Brain microvascular endothelial cell (primary cell): ENCODE measurements around the gene TMEM198.

Experiments
- DNase-seq: peaks from one replicate; pipeline ENCODE4 v3.0.0-alpha.2; 2020
- H3K27ac ChIP-seq: fragments of 250-450 bp; sonication (Bioruptor Pico); 2 replicates; pipeline ENCODE4 v1.5.1; 2020; ENCODE audit warnings: mild to moderate bottlenecking, moderate library complexity
- H3K27me3 ChIP-seq: fragments of 250-450 bp; sonication (Bioruptor Pico); replicated peaks from 2 replicates; pipeline ENCODE4 v1.5.1; 2020; ENCODE audit warnings: mild to moderate bottlenecking
- H3K36me3 ChIP-seq: fragments of 250-450 bp; sonication (Bioruptor Pico); replicated peaks from 2 replicates; pipeline ENCODE4 v1.5.1; 2020; ENCODE audit warnings: mild to moderate bottlenecking
- H3K4me3 ChIP-seq: 2 replicates; pipeline ENCODE4 v1.5.1; 2011; ENCODE audit warnings: low read depth, mild to moderate bottlenecking, control low read depth, low read length, moderate library complexity
- in situ Hi-C: cut with HindIII; loops from 2 replicates; pipeline ENCODE4 v1.10.0; 2017; ENCODE audit warnings: low sequenced_read_pairs, low pct_ligation_motif_present
- TF ChIP-seq, protein P1 (sequence below): IDR thresholded peaks from 2 replicates; pipeline ENCODE4 v1.5.1; 2011; ENCODE audit warnings: low read depth, mild to moderate bottlenecking, moderate library complexity, low read length, control low read depth, inconsistent platforms; ENCODE audit errors: missing control alignments

Gene TMEM198

DNA sequence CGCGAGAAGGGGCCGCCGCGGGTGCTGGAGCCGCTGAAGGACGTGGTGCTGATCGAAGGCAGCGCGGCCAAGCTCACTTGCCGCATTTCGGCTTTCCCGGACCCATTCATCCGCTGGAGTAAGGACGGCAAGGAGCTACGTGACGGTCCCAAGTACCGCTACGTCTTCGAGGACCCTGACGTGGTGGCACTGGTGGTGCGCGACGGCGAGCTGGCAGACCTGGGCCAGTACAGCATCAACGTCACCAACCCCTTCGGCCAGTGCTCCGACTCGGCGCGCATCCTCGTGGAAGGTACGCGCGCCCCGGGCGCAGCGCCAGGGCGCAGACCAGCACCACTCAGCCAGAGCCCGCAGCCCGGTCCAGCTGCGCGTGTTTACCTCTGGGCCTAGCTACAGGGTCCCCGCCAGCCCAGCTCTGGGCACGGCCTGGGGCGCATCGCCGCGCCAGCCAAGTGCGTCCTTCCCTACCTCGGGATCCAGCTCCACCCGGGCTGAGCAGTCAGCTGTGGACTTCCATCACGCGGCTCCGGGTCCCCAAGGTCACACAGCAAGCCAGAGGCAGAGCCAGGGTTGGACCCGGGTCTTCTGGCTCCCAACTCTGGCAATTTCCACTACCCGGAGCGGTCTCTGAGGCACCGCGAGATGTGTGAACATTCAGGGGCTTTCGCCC is 46.9 kb upstream of the TMEM198 start:
- DNase-seq = no peak
- H3K4me3 ChIP-seq = peak overlapping the region; percentile 9
- H3K27ac ChIP-seq = no peak overlapping the region
- in situ Hi-C loops = no loop called here
- TF ChIP-seq, protein P1, sequence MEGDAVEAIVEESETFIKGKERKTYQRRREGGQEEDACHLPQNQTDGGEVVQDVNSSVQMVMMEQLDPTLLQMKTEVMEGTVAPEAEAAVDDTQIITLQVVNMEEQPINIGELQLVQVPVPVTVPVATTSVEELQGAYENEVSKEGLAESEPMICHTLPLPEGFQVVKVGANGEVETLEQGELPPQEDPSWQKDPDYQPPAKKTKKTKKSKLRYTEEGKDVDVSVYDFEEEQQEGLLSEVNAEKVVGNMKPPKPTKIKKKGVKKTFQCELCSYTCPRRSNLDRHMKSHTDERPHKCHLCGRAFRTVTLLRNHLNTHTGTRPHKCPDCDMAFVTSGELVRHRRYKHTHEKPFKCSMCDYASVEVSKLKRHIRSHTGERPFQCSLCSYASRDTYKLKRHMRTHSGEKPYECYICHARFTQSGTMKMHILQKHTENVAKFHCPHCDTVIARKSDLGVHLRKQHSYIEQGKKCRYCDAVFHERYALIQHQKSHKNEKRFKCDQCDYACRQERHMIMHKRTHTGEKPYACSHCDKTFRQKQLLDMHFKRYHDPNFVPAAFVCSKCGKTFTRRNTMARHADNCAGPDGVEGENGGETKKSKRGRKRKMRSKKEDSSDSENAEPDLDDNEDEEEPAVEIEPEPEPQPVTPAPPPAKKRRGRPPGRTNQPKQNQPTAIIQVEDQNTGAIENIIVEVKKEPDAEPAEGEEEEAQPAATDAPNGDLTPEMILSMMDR = no peak
- H3K27me3 ChIP-seq = peaks cover 27% of the 10 kb centered on the region
- H3K36me3 ChIP-seq = no peaks in the 10 kb centered on the region

DNA sequence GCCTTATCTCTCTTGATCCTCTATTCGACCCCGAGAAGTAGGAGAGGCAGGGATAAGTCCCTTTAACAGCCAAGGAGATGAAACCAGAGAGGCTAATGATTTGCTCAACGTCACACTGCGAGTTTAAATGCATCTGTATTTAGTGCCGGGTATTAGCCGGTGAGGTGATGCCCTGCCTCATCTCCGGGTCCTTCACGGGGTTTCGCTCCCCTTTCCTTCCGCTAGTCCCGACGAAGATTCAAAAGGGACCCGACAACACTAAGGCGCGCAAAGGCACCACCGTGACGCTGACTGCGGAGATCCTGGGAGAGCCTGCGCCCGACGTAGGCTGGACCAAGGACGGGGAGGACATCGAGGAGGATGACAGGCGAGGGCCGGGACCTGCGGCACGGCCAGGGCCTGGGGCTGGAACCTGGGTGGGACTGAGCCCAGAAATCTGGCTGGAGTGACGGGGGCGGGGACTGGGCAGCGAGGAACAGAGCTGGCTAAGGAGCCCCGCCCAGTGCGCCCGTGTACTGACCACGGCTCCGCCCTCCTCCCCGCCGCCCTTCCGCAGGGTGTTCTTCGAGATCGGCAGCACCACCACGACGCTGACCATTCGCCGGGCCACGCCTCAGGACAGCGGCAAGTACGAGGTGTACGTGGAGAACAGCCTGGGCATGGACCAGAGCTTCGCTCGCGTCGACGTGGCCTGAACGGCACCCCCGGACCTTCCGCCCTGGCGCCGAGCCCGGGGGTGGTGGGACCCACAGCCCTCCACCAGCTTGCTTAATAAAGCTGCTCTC is 46.1 kb upstream of the TMEM198 start:
- Histone ChIP-seq H3K4me3 (peak overlapping the region; percentile 76), H3K27me3 (peaks cover 24% of the 10 kb centered on the region), H3K36me3 (no peaks in the 10 kb centered on the region), H3K27ac (peak overlapping the region; percentile 8)
- TF ChIP-seq, protein P1 = no peak
- in situ Hi-C loops = no loop called here
- peak; percentile 53 for DNase-seq

DNA sequence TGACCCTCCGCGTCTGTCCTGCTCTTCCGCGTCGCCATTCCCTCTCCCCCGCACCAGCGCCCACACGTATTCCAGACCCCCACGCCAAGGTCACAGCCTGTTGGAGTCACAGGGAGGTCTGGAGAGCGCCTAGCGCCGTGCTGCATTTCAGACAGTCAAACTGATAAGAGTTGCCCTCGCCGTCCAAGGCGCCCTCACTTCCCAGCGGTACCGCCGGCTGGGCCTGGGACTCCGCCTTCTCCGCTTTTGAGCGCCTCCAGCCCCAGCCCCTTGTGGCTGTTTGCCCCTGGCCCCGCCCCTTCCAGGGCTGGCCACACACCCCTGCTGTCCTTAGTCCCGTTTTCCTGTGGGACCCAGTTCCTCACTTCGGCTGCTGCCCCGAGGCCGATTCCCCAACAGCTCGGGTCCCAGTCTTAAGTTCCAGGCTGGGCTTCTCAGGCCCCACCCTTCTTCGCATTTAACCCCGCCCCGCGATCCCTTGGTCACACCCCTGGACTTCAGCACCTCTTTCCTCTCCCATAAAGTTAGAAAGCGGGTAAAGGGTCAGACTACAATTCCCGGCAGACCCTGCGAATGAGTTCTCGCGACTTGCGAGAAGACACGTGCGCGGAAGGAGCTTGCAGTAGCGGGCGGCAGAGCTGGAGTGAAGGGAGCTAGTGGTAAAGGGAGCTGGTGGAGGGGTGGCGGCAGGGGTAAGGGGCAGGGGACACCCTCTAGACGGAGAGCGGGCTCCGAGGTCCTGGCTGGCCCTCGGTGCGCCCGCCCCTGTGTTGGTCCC is 45.4 kb upstream of the TMEM198 start, which contains the start of gene GMPPA:
Gene GMPPA (plus strand): TSS at position 612 of the 778 bp plus-strand sequence. CDS start 1,085 bp downstream, outside the sequence.
- DNase-seq = peak; percentile 98
- peak within 1 kb of the TSS; percentile 76 for H3K4me3 ChIP-seq
- peaks cover 19% of the 10 kb centered on the region for H3K27me3 ChIP-seq
- H3K36me3 ChIP-seq = peaks cover 3% of the 10 kb centered on the region
- in situ Hi-C loops = no loop called here
- TF ChIP-seq, protein P1 = peak; percentile 18
- peak within 1 kb of the TSS; percentile 87 for H3K27ac ChIP-seq

DNA sequence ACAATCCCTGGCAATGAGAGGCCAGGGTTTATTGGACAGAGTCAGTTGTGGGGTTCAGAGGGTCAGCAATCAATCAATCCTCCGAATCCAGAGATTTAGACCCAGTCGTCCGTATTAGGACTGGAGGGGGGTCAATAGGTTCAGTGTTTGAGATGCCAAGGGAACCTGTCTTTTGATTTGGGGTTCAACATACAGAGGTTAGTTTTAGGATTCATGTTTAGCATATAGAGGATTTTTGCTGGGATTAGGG is 44.8 kb upstream of the TMEM198 start:
- DNase-seq = no peak
- Histone ChIP-seq H3K27me3 (peaks cover 17% of the 10 kb centered on the region), H3K4me3 (peak overlapping the region; percentile 76), H3K36me3 (peaks cover 6% of the 10 kb centered on the region), H3K27ac (peak overlapping the region; percentile 87)
- in situ Hi-C loops = no loop called here
- TF ChIP-seq, protein P1 = no peak

DNA sequence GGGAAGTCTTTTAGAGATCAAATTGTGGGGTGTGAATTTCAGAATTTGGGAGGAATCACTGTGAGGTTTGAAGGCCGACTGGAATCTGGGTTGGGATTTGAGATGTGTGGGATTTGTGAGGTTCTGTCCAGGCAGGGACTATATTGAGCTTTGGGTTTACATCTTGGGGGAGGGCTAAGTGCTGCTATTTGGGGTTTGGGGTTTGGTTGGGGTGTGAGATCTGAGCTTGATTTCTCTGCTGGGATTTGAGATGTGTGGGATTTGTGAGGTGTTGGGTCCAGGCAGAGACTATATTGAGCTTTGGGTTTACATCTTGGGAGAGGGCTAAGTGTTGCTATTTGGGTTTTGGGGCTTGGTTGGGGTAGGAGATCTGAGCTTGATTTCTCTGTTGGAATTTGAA is 44.3 kb upstream of the TMEM198 start:
- H3K36me3 ChIP-seq = peaks cover 11% of the 10 kb centered on the region
- in situ Hi-C loops = no loop called here
- peak overlapping the region; percentile 76 for H3K4me3 ChIP-seq
- H3K27ac ChIP-seq = no peak overlapping the region
- TF ChIP-seq, protein P1 = no peak
- no peak for DNase-seq
- peaks cover 15% of the 10 kb centered on the region for H3K27me3 ChIP-seq
